Thyroid gland (tissue), 4 donors: ENCODE results near the gene IPPK. TPM values are rescaled to one million over a fixed set of nuclear protein-coding genes. Genes with fewer than 3 reads are reported as not detected.

Experiments used
- DNase-seq, 2 donors: peaks; one replicate each; pipeline ENCODE4 v3.0.0-alpha.2; 2019
- H3K27ac ChIP-seq, 3 donors: fragments of 200-600 bp; sonication (generic); 1 replicate in 2 of 3; 2 replicates in 1 of 3; pipeline ENCODE4 v1.5.1; 2016 to 2019; ENCODE audit warnings: mild to moderate bottlenecking in 1 of 3, moderate library complexity in 1 of 3
- H3K27me3 ChIP-seq: fragments of 200-600 bp; sonication (generic); one replicate; pipeline ENCODE4 v1.5.1; 2019
- H3K36me3 ChIP-seq, 2 donors: fragments of 200-600 bp; sonication (generic); one replicate each; pipeline ENCODE4 v1.5.1; 2016 to 2019
- H3K4me1 ChIP-seq, 2 donors: fragments of 200-600 bp; sonication (generic); one replicate each; pipeline ENCODE4 v1.5.1; 2017 to 2019
- H3K4me3 ChIP-seq, 3 donors: fragments of 200-600 bp; sonication (generic); replicated peaks in 1 of 3; 1 replicate in 2 of 3; 2 replicates in 1 of 3; pipeline ENCODE4 v1.5.1; 2016; ENCODE audit warnings: mild to moderate bottlenecking in 1 of 3
- H3K9me3 ChIP-seq: fragments of 200-600 bp; sonication (generic); one replicate; pipeline ENCODE4 v1.5.1; 2017
- POLR2A ChIP-seq, 2 donors: fragments of 450-650 bp; IDR thresholded peaks; one replicate each; pipeline ENCODE4 v1.6.1; 2017; ENCODE audit warnings: antibody characterized with exemption in 2 of 2, mild to moderate bottlenecking in 2 of 2, moderate library complexity in 1 of 2
- WGBS, 2 donors: methylation state at CpG; one replicate each; pipeline ENCODE4 v1.1.5; 2017; 5-methylcytosine and 5-hydroxymethylcytosine counted together
- intact Hi-C: fragments of 100-400 bp; cut with DNase I; formaldehyde crosslinking; loops from one replicate; pipeline ENCODE4 v1.15.1; 2023
- total RNA-seq, 4 donors: library from RNA; depleted of rRNA; stranded (reverse); fragments of >200 nt; gene quantifications; one replicate each; pipeline ENCODE4 v1.2.3, GENCODE V29; 2016
- TF ChIP-seq, protein P1 (sequence below), 6 experiments: fragments of 200-600 bp in 3 of 6; fragments of 450-650 bp in 3 of 6; sonication (generic) in 3 of 6; IDR thresholded peaks; one replicate each; pipeline ENCODE4 v1.5.1; 2016 to 2019; ENCODE audit warnings: antibody characterized with exemption in 6 of 6, mild to moderate bottlenecking in 2 of 6, inconsistent platforms in 1 of 6, moderate library complexity in 1 of 6

Gene IPPK
- total RNA-seq, 4 donors from 2014 or later = 6.3 to 12.2 (median 10.2) TPM

DNA sequence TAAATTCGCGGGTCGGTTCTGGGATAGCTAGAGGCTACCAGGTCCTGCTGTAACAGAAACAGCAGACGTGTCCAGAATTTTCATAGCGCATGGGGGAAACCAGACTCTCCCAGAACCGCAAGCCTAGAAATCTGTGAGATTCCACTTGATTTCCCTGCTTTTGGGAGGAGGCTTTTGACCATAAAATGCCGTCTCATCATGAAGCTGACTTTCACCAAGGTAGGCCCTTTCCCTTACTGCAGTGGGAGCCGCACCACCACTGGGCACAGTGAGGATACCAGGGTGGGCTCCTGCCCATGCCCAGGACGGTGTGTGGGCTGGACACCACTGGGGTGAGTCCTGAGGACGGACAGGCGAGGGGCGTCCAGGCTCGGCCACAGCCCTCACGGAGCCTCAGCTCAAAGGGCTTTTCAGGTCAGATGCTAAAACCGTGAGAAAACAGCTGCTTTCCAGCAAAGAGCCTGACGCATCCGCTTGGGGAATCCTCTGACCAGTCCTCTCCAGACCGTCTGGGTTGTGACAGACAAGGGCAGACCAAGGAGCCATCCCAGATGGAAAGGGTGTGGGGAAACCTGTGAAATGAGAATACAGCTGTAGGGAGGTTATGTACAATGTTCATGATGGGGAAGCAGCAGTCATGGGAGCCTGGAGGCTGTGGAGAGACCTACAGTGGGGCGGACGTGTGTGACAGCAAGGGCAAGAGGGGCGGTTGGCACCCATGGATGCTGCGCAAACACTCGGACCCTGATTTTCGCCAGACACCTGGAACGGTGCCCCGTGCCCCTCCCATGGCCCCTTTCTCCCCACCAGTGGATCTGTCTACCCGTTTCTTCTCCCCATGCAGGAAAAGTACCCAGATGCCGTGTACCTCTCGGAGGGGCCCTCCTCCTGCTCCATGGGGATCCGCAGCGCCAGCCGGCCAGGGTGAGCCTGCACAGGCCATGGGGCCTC, 59.2 kb downstream of the IPPK start:
- H3K36me3 ChIP-seq = peaks cover 0 to 9% of the 10 kb centered on the region in 2 donors
- H3K27ac ChIP-seq = no peak overlapping the region
- intact Hi-C loops = no loop called here

DNA sequence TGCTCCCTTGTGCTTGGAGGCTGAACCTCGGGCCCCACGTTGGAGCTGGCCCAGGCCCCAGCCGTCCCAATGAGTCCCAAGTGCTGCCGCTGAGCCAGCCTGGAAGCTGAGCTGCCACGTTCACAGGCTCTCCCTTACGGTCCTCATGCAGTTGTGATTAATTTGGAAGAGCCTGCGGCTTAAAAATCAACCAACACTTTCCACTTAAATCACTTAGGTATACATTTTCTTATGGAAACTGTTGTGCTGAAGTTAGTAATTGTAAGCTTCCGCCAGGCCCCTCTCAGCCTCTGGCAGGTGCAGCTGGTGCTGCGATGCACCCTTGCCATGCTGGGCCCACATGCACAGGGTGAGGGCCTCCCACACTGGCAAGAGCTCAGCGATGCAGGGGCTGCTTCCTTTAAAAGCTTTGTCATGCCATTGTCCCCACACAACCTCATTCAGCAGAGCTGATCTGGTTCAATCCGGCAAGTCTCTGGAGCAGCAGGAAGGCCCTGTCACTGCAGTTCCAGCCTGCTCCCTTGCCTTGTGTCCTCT, 61.0 kb downstream of the IPPK start:
- TF ChIP-seq, protein P1, sequence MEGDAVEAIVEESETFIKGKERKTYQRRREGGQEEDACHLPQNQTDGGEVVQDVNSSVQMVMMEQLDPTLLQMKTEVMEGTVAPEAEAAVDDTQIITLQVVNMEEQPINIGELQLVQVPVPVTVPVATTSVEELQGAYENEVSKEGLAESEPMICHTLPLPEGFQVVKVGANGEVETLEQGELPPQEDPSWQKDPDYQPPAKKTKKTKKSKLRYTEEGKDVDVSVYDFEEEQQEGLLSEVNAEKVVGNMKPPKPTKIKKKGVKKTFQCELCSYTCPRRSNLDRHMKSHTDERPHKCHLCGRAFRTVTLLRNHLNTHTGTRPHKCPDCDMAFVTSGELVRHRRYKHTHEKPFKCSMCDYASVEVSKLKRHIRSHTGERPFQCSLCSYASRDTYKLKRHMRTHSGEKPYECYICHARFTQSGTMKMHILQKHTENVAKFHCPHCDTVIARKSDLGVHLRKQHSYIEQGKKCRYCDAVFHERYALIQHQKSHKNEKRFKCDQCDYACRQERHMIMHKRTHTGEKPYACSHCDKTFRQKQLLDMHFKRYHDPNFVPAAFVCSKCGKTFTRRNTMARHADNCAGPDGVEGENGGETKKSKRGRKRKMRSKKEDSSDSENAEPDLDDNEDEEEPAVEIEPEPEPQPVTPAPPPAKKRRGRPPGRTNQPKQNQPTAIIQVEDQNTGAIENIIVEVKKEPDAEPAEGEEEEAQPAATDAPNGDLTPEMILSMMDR (IDR thresholded peaks at IDR 0.05) = no peak
- TF ChIP-seq POLR2A (IDR thresholded peaks at IDR 0.05) = no peak
- no peaks in the 10 kb centered on the region for H3K36me3 ChIP-seq

More for the DNA sequence above, 59.2 kb downstream of the IPPK start:
- no peak for DNase-seq
- TF ChIP-seq, protein P1 (IDR thresholded peaks at IDR 0.05) = no peak
- no peak for TF ChIP-seq POLR2A (IDR thresholded peaks at IDR 0.05)
- no peaks in the 10 kb centered on the region for H3K9me3 ChIP-seq
- WGBS, 2 donors = 93 to 96% methylated on average over 22 to 32 of the region's 32 CpGs
- no peak overlapping the region for H3K4me3 ChIP-seq
- H3K4me1 ChIP-seq = peaks cover 9 to 26% of the 10 kb centered on the region in 2 donors
- no peaks in the 10 kb centered on the region for H3K27me3 ChIP-seq

DNA sequence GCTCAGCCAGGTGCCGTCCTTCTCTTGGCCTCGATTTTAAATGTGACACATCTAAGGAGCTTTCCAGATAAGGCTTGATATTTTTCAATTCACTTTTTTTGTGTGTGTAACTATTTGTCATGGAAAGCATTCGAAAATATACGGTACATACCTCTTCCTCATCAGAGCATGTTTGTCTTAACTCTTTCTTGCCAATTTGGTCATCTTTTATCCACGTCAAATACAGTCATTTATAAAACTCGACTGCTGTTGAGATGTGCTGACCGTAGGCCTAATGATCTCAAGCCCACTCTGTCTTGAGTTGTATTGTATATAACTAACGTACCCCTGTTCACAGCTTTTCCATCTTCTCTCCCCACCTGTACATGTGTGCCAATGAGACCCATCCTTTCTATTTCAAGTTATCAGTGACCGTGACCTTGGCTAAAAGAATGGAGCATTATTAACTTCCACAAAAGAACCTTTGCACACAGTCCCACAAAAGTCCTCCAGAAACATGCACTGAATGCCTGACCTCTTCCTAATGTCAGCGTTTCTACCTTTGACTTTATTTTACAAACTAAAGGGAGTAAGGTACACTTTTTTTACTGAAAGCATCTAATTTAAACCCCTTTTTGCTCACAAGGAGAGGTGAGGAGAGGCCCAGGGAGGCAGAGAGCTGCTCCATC, 61.6 kb downstream of the IPPK start:
- H3K9me3 ChIP-seq = no peaks in the 10 kb centered on the region
- no peak overlapping the region for H3K4me3 ChIP-seq
- no peaks in the 10 kb centered on the region for H3K36me3 ChIP-seq
- DNase-seq = no peak
- H3K27me3 ChIP-seq = no peaks in the 10 kb centered on the region
- TF ChIP-seq POLR2A (IDR thresholded peaks at IDR 0.05) = no peak
- TF ChIP-seq, protein P1 (IDR thresholded peaks at IDR 0.05) = no peak
- 79 to 80% methylated on average over 10 of the region's 10 CpGs for WGBS, 2 donors
- peak overlapping the region in 1 of 3 donors; percentile 9 for H3K27ac ChIP-seq
- intact Hi-C loops = no loop called here
- H3K4me1 ChIP-seq = peaks cover 9 to 26% of the 10 kb centered on the region in 2 donors

More for the DNA sequence above, 61.0 kb downstream of the IPPK start:
- no peaks in the 10 kb centered on the region for H3K27me3 ChIP-seq
- no peaks in the 10 kb centered on the region for H3K9me3 ChIP-seq
- 32 to 60% methylated on average over 11 of the region's 11 CpGs for WGBS, 2 donors
- intact Hi-C loops = no loop called here
- peak overlapping the region in 2 of 3 donors; percentile 9 to 22 for H3K27ac ChIP-seq
- H3K4me1 ChIP-seq = peaks cover 9 to 26% of the 10 kb centered on the region in 2 donors
- peak in 1 of 2 donors; percentile 11 for DNase-seq
- H3K4me3 ChIP-seq = no peak overlapping the region

DNA sequence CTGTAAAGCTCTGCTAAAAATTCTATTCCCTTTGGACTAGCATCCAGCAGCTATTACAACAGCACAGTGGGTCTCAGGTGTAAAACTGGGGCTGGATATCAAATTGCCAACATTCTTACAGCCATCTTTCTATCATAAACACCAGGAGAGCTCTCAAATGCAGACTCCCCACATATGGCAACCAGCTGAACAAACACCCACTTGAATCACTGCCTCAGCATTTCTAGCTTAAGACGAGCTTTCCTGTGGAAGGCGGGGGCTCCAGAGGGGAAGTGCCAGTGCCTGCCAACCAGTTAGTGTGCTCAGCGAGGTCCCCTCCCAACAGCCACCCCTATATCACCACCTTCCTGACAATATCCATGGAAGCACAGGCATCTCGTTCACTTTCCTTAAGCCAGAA, 62.2 kb downstream of the IPPK start:
- 35 to 51% methylated on average over 4 of the region's 4 CpGs for WGBS, 2 donors
- Histone ChIP-seq H3K36me3 (no peaks in the 10 kb centered on the region), H3K4me1 (peaks cover 9 to 26% of the 10 kb centered on the region in 2 donors), H3K9me3 (no peaks in the 10 kb centered on the region), H3K27me3 (no peaks in the 10 kb centered on the region), H3K4me3 (no peak overlapping the region), H3K27ac (no peak overlapping the region)
- DNase-seq = no peak
- TF ChIP-seq POLR2A (IDR thresholded peaks at IDR 0.05) = no peak
- TF ChIP-seq, protein P1 (IDR thresholded peaks at IDR 0.05) = no peak
- intact Hi-C loops = no loop called here
